GM12878 (cell line): ENCODE measurements around the gene MAD1L1. TPM values are rescaled to one million over a fixed set of nuclear protein-coding genes. Genes with fewer than 3 reads are reported as not detected.

Source experiments
- CUX1 ChIP-seq: IDR thresholded peaks from 2 replicates; pipeline ENCODE4 v1.6.1; 2012; ENCODE audit warnings: improper control_type of control experiment, low read depth, low read length; ENCODE audit not compliant: insufficient replicate concordance
- E2F4 ChIP-seq: IDR thresholded peaks from 2 replicates; pipeline ENCODE4 v1.6.1; 2012; ENCODE audit warnings: low read depth, low read length, improper control_type of control experiment
- TCF12 ChIP-seq: IDR thresholded peaks from 2 replicates; pipeline ENCODE4 v1.6.1; 2011; ENCODE audit warnings: low read depth, mild to moderate bottlenecking, low read length
- ZNF592 ChIP-seq: fragments of 450-650 bp; IDR thresholded peaks from 2 replicates; pipeline ENCODE4 v1.6.1; 2017; ENCODE audit warnings: mild to moderate bottlenecking, moderate library complexity
- polyA plus RNA-seq, 11 experiments: library from polyadenylated mRNA; depleted of rRNA in 4 of 11; unstranded in 6 of 11; stranded (reverse) in 5 of 11; fragments of >200 nt; fragmentation: Nextera tagmentation in 4 of 11; fragmentation: Illumina TruSeq in 1 of 11; extraction: Ambion mirVana in 4 of 11; extraction: Trizol in 1 of 11; gene quantifications; 1 replicate in 1 of 11; 2 replicates in 10 of 11; pipeline versions ENCODE4 v1.2.1 to v1.2.3, GENCODE V29; 2011 to 2016; ENCODE audit warnings: inconsistent platforms in 2 of 11, missing spikeins in 2 of 11, low read depth in 1 of 11
- total RNA-seq, 4 experiments: library from RNA; depleted of rRNA in 3 of 4; stranded (reverse); fragments of >200 nt in 3 of 4; fragmentation: Illumina TruSeq in 1 of 4; extraction: Trizol in 1 of 4; gene quantifications; 2 replicates each; pipeline versions ENCODE4 v1.2.1 to v1.2.3, GENCODE V29; 2013 to 2021

MAD1L1 gene
- total and polyA plus RNA-seq, 10 of the 15 experiments (the other 5 are each of a cell fraction or from before 2014, with no cell fraction given): 2.2 to 76.8 (median 38.3) TPM

GRCh38 chr7:2159176-2159520 lies 73.6 kb downstream of the MAD1L1 start (continued):
- TF ChIP-seq E2F4 (no peak), TCF12 (no peak), CUX1 (no peak), ZNF592 (no peak)
